Left colon (tissue), 2 donors: Measurements from ENCODE around the gene TTPAL. TPM values are rescaled to one million over a fixed set of nuclear protein-coding genes. Genes with fewer than 3 reads are reported as not detected.

Source experiments
- ATAC-seq: fragments of 200-7000 bp; cut with Tn5 transposase; one replicate; pipeline ENCODE4 v1.9.1; 2020; ENCODE audit warnings: mild to moderate bottlenecking, moderate library complexity
- DNase-seq, 2 donors: peaks; one replicate each; pipeline ENCODE4 v3.0.0-alpha.2; 2020
- intact Hi-C, 2 donors: fragments of 100-400 bp; cut with DNase I in 1 of 2; cut with micrococcal nuclease in 1 of 2; formaldehyde crosslinking; loops; one replicate each; pipeline versions ENCODE4 v1.11.2 to v1.14.0; 2022; cut with DNase I, micrococcal nuclease
- long read RNA-seq: library from polyadenylated mRNA; unstranded; transcript quantifications from one replicate; pipeline ENCODE4 v2.0.0, GENCODE V29; 2021
- total RNA-seq, 2 donors: library from RNA; stranded (reverse); fragmentation: NEBNext Ultra II Directional; extraction: Animal tissue kit (Norgen Biotek cat#: 25700); gene quantifications; one replicate each; pipeline ENCODE4 v1.2.1, GENCODE V29; 2021
- donor health status: DM: no; HTN: no; CAD: no.
- donor health status: DM: yes; HTN: yes; CAD: no.

The TTPAL gene, protein sequence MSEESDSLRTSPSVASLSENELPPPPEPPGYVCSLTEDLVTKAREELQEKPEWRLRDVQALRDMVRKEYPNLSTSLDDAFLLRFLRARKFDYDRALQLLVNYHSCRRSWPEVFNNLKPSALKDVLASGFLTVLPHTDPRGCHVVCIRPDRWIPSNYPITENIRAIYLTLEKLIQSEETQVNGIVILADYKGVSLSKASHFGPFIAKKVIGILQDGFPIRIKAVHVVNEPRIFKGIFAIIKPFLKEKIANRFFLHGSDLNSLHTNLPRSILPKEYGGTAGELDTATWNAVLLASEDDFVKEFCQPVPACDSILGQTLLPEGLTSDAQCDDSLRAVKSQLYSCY
- 1 to 10 TPM; 7.4 to 8.5 TPM for total RNA-seq
- long read RNA-seq, full-length matches to known transcripts = 7 of 11 reads
- long read RNA-seq, partial matches to known transcripts = 0 of 11 reads
- long read RNA-seq, other reads (novel, unspliced or antisense) = 4 of 11 reads

GRCh38 chr20:44475694-44476560 lies at the start of gene TTPAL:
Gene TTPAL, plus strand, starts transcription at chr20:44475874. Its CDS starts 4,126 bp downstream, at chr20:44480000.
- DNase-seq = peak; percentile 91 to 93
- intact Hi-C loops = no loop called here
- peak; percentile 94 for ATAC-seq

- DNase-seq (no peak), ATAC-seq (no peak)
- intact Hi-C loops = no loop called here
Measured at GRCh38 chr20:44425923-44426322, 49.8 kb upstream of the TTPAL start.

- intact Hi-C loops = no loop called here
- ATAC-seq = no peak
Measured at GRCh38 chr20:44426879-44427790, 48.5 kb upstream of the TTPAL start.

GRCh38 chr20:44427804-44428173 lies 47.9 kb upstream of the TTPAL start:
- intact Hi-C loops = no loop called here
- ATAC-seq (no peak), DNase-seq (no peak)

More at GRCh38 chr20:44426879-44427790, 48.5 kb upstream of the TTPAL start:
- no peak for DNase-seq

GRCh38 chr20:44428174-44429016 lies 47.3 kb upstream of the TTPAL start:
- intact Hi-C loops = no loop called here
- no peak for ATAC-seq

DNA sequence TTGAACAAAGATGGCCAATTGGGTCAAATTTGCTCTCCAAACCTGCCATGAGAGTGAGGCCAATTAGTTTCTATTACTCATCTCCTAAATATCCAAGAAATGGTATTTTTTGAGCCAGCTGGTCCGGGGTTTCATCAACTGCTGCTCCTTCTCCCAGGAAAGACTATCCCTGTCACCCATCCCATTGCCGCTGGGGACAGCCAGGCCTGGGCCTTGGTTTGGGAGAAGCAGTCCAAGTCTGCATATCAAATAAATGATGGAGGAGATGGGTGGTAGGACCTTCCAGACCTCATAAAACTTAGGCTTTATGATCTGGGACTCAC lies 46.7 kb upstream of the TTPAL start:
- intact Hi-C loops = no loop called here
- DNase-seq = no peak

More at GRCh38 chr20:44428174-44429016, 47.3 kb upstream of the TTPAL start:
- no peak for DNase-seq

GRCh38 chr20:44429419-44430269 lies 46.0 kb upstream of the TTPAL start:
- DNase-seq (no peak), ATAC-seq (no peak)
- intact Hi-C loops = no loop called here

More for the DNA sequence above, 46.7 kb upstream of the TTPAL start:
- ATAC-seq = no peak

DNA sequence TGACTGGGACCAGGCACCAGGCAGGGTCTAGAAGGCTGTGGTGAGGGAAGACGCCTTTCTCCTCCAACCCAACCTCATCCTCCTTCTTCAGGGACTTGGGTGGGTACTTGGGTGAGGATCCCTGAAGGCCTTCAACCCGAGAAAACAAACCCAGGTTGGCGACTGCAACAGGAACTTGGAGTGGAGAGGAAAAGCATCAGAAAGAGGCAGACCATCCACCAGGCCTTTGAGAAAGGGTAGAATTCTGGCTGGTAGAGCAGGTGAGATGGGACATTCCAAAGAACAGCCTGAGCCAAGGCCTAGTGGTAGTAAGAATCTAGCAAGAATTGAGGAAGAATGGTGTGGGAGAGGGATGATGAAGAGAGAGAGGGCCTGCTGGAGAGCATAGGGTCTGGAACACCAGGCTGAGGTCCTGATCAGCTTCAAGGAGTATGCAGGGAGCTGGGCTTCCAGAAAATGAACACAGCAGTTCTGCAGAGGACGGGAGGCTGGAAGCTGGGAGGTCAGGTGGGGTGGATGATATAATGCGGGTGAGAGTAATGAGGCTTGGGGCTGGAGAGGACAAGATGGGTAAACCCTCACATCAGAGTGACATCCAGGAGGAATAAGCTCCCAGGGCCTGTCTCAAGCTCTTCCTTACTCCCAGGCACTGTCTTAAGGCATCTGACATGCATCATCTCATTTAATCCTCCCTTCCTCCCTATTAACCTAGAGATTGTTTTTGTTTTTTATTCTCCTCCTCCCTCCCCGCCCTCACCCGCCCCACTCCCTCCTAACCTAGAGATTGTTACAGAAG lies 45.2 kb upstream of the TTPAL start:
- intact Hi-C loops = no loop called here
- DNase-seq (no peak), ATAC-seq (no peak)

DNA sequence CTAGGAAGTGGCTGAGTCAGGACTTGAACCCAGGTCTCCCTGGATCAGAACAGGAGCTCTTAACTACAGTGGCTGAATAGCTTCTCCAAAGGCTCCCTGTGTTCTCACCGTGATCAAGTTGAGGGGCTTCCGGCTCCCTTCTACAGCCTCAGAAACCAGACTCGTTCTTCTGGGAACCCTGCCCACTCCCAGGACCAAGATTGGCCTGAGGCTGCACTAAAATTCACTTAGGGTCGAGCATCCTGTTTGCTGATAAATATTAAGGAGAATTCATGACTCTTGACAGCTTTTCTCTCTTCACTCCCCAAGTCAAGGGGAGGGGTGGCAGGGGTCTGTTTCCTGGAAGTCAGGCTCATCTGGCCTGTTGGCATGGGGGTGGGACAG lies 44.6 kb upstream of the TTPAL start:
- no peak for DNase-seq
- intact Hi-C loops = no loop called here
- no peak for ATAC-seq

- DNase-seq (no peak), ATAC-seq (no peak)
- intact Hi-C loops = no loop called here
Measured at GRCh38 chr20:44431502-44432234, 44.0 kb upstream of the TTPAL start.

DNA sequence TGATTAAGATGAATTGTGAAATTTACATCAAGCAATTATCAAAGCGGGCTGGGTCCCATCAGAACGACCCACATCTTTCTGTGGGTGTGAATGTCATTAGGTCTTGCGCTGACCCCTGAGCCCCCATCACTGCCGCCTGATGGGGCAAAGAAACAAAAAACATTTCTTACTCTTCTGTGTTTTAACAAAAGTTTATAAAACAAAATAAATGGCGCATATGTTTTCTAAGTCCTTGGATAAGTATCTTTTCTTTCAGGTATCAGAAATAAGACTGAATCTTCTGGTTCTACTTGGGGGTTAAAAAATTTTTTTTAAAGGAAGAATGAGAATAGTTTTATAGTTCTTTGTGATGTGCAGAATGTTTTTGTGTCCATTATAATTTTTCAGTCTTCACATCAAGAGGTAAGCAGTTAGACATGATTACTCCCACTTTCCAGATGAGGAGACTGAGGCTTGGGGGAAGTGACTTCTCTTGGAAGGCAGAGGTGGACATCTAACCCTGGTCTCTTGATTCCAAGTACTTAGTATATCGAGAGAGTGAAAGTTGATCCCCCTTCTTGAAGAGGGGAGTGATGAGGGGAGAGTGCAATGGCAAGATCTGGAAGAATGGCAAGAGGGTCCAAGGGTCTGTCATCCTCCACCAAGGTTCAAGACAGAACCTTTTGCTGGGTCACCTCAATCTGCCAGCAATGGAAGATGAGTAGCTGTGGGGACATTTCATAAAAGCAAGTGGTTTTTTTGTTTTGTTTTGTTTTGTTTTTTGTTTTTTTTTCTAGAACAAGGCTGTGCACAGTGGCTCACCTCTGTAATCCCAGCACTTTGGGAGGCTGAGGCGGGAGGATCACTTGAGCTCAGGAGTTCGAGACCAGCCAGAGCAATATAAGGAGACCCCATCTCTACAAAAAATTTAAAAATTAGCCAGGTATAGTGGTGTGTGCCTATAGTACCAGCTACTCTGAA lies 42.8 kb upstream of the TTPAL start:
- ATAC-seq = no peak
- intact Hi-C loops = no loop called here
- DNase-seq = no peak

DNA sequence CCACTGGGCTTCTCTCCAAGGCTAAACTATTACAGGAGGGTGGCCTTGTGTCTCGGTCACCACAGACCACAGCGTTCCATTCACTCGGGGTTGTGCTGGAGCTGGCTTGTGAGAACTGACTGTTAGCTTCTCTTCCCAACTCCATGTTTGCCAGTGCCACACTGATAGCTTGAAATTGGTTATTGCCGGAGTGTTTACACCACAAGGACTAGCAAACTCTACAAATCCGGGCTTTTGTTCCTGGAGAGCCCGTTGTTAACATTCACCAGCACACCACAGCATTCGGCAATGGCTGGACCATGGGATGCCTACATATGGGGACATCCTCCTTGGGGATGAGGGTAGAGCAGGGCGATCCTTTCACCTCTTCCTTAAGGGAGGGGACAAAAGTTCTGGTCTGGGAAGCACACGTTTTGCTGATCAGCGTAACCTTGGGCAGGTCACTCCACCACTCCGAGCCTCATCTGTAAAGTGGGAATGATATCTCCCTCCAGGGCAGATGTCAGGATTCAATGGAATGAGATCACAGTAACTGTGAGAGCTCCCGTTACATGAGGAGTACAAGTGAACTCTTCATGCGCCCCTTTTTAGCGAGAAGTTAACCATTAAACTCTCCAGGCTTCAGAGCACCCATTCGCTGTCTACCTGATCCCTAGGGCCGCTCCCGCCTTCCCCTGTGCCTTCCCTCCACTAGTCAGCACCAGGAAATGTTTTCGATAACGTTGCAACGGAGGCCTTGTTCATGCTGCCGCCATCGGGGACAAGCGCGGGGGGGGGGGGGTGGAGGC lies 41.7 kb upstream of the TTPAL start:
- intact Hi-C loops = no loop called here
- peak; percentile 66 for ATAC-seq
- peak; percentile 80 to 87 for DNase-seq

GRCh38 chr20:44435630-44436335 lies 39.9 kb upstream of the TTPAL start:
- ATAC-seq (peak; percentile 60), DNase-seq (peak in 1 of 2 donors; percentile 69)
- intact Hi-C loops = no loop called here
